GM23248 (cell line): ENCODE measurements around the gene TAB2. TPM values are rescaled to one million over a fixed set of nuclear protein-coding genes. Genes with fewer than 3 reads are reported as not detected.

Source experiments
- DNase-seq: peaks from one replicate; pipeline ENCODE4 v3.0.0-alpha.2; 2015
- H2AFZ ChIP-seq: fragments of 200-600 bp; sonication (generic); 2 replicates; pipeline ENCODE4 v1.6.1; 2016; ENCODE audit warnings: antibody characterized with exemption
- H3F3A ChIP-seq: fragments of 200-600 bp; sonication (generic); 2 replicates; pipeline ENCODE4 v1.6.1; 2016; ENCODE audit warnings: mild to moderate bottlenecking, antibody characterized with exemption, mixed run types; ENCODE audit not compliant: insufficient read depth
- H3K27ac ChIP-seq: fragments of 200-600 bp; sonication (generic); 2 replicates; pipeline ENCODE4 v1.5.1; 2016; ENCODE audit warnings: mild to moderate bottlenecking
- H3K27me3 ChIP-seq: fragments of 200-600 bp; sonication (generic); replicated peaks from 2 replicates; pipeline ENCODE4 v1.6.1; 2016; ENCODE audit warnings: mild to moderate bottlenecking; ENCODE audit not compliant: insufficient read depth
- H3K36me3 ChIP-seq: fragments of 200-600 bp; sonication (generic); 2 replicates; pipeline ENCODE4 v1.6.1; 2016; ENCODE audit warnings: low read depth, mild to moderate bottlenecking
- H3K4me1 ChIP-seq: fragments of 200-600 bp; sonication (generic); 2 replicates; pipeline ENCODE4 v1.6.1; 2016; ENCODE audit warnings: mild to moderate bottlenecking; ENCODE audit not compliant: insufficient read depth
- H3K4me2 ChIP-seq: fragments of 200-600 bp; sonication (generic); one replicate; pipeline ENCODE4 v1.6.1; 2016; ENCODE audit warnings: mild to moderate bottlenecking; ENCODE audit not compliant: unreplicated experiment
- H3K4me3 ChIP-seq: fragments of 200-600 bp; sonication (generic); 2 replicates; pipeline ENCODE4 v1.5.1; 2016; ENCODE audit warnings: mild to moderate bottlenecking
- H3K79me2 ChIP-seq: fragments of 200-600 bp; sonication (generic); 2 replicates; pipeline ENCODE4 v1.6.1; 2016; ENCODE audit warnings: mild to moderate bottlenecking; ENCODE audit not compliant: insufficient read depth
- H3K9ac ChIP-seq: fragments of 200-600 bp; sonication (generic); 2 replicates; pipeline ENCODE4 v1.6.1; 2016; ENCODE audit warnings: mild to moderate bottlenecking
- H3K9me2 ChIP-seq: fragments of 200-600 bp; sonication (generic); 2 replicates; pipeline ENCODE4 v1.6.1; 2016; ENCODE audit warnings: mixed run types, mild to moderate bottlenecking, moderate library complexity; ENCODE audit not compliant: insufficient read depth
- H3K9me3 ChIP-seq: fragments of 200-600 bp; sonication (generic); one replicate; pipeline ENCODE4 v1.6.1; 2017; ENCODE audit warnings: low read depth
- H4K20me1 ChIP-seq: fragments of 200-600 bp; sonication (generic); 2 replicates; pipeline ENCODE4 v1.6.0; 2016; ENCODE audit not compliant: insufficient read depth
- EZH2 ChIP-seq: fragments of 200-600 bp; sonication (generic); IDR thresholded peaks from 2 replicates; pipeline ENCODE4 v1.6.1; 2018; ENCODE audit warnings: antibody characterized with exemption, mild to moderate bottlenecking; ENCODE audit not compliant: insufficient read depth, poor library complexity, severe bottlenecking
- EZH2phosphoT487 ChIP-seq: fragments of 200-600 bp; sonication (generic); IDR thresholded peaks from 2 replicates; pipeline ENCODE4 v1.6.1; 2018; ENCODE audit warnings: antibody characterized with exemption, moderate library complexity, mild to moderate bottlenecking, low read depth; ENCODE audit not compliant: insufficient read depth
- WGBS, 2 experiments: methylation state at CpG; one replicate each; pipeline ENCODE4 v1.1.6; 2015 to 2017; ENCODE audit warnings: low lambda C conversion rate in 2 of 2, low coverage in 1 of 2; ENCODE audit errors: missing lambda C conversion rate in 2 of 2; 5-methylcytosine and 5-hydroxymethylcytosine counted together
- in situ Hi-C: fragments of 300-500 bp; cut with MboI; formaldehyde crosslinking; loops from 2 replicates; pipeline ENCODE4 v1.15.0; 2020
- polyA plus RNA-seq: library from polyadenylated mRNA; unstranded; fragments of >200 nt; fragmentation: Nextera tagmentation; extraction: Ambion mirVana; gene quantifications from 2 replicates; pipeline ENCODE4 v1.2.1, GENCODE V29; 2016
- total RNA-seq: library from RNA; depleted of rRNA; stranded (reverse); fragments of >200 nt; shearing (Covaris generic); gene quantifications from 2 replicates; pipeline ENCODE4 v1.2.3, GENCODE V29; 2014

Gene TAB2
- total and polyA plus RNA-seq, 2 experiments from 2014 or later, result 11.6 to 28.4 TPM

DNA sequence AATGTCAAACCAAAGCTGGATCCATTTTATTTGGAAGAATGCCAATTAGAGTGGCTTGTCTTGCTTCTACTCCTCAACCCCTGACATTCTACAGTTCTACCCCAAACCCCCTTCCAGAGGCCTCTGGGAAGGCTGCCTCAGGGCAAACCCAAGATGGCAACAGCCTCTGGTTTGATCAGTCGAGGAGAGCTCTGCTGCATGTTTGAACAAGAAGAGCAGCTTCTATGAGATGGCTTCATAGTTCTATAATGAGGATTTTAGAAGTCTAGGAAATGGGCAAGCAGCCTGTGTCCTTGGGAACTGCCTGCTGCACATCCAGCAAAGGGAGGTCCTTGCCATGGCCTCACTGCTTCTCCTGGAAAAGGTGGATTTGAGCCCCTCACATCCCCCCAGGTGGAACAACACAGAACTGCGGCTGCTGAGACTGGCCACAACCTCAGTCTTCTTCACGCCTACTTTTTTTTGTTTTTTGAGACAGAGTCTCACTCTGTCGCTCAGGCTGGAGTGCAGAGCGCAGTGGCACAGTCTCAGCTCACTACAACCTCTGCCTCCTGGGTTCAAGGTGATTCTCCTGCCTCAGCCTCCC lies 129.4 kb downstream of the TAB2 start:
- Histone ChIP-seq H3F3A (peaks cover 7% of the 10 kb centered on the region; the same call in 1 of the 2 replicates), H3K4me1 (no peaks in the 10 kb centered on the region), H3K27ac (no peak overlapping the region), H4K20me1 (no peaks in the 10 kb centered on the region), H3K9me3 (no peaks in the 10 kb centered on the region), H3K9me2 (no peaks in the 10 kb centered on the region), H3K36me3 (no peaks in the 10 kb centered on the region), H3K79me2 (no peaks in the 10 kb centered on the region), H3K4me2 (no peak overlapping the region), H2AFZ (no peak overlapping the region), H3K9ac (no peak overlapping the region), H3K4me3 (no peak overlapping the region), H3K27me3 (no peaks in the 10 kb centered on the region)
- 89 to 91% methylated on average over 5 of the region's 5 CpGs for WGBS, 2 experiments
- DNase-seq, result no peak
- in situ Hi-C loops, result loop anchor here (25.0 kb wide), 1 partner anchor 860 kb away; no protein-coding TSS in a partner anchor
- no peak for TF ChIP-seq EZH2phosphoT487
- TF ChIP-seq EZH2, result no peak

DNA sequence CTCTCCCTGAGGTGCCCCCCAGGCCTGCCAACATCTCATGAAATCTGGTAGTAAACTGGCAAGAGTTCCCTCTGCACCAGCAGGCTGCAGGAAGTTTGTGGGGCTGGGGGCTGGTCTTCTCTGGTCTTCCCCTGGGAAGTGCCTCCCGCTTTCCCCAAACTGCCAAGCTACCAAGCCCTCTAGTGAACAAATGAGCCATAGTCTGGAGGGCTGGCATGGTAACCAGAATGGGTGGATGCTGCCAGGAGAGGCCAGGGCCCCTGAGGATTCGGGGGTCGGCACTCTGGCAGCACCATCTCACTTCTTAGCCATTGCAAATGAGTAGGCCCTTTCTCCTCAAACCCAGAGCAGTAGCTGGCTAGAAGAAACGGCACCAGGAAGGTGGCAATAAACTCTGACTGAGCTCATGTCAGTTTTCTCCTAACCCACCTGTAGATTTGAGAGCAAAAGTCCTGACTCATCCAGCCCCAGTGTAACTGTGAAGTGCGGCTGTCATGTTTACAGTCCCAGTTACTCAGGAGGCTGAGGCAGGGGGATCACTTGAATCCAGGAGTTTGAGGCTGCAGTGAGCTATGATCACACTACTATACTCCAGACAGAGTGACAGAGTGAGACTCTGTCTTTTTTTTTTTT lies 131.4 kb downstream of the TAB2 start:
- peaks cover 9% of the 10 kb centered on the region for H3K4me1 ChIP-seq
- H4K20me1 ChIP-seq, result no peaks in the 10 kb centered on the region
- H2AFZ ChIP-seq, result no peak overlapping the region
- no peaks in the 10 kb centered on the region for H3K79me2 ChIP-seq
- H3K4me3 ChIP-seq, result no peak overlapping the region
- no peak overlapping the region for H3K27ac ChIP-seq
- H3K4me2 ChIP-seq, result no peak overlapping the region
- 79 to 88% methylated on average over 5 of the region's 5 CpGs for WGBS, 2 experiments
- TF ChIP-seq EZH2phosphoT487 (no peak), EZH2 (no peak)
- H3K36me3 ChIP-seq, result no peaks in the 10 kb centered on the region
- no peak overlapping the region for H3K9ac ChIP-seq
- peaks cover 15% of the 10 kb centered on the region; the same call in 1 of the 2 replicates for H3F3A ChIP-seq
- H3K9me3 ChIP-seq, result no peaks in the 10 kb centered on the region
- H3K27me3 ChIP-seq, result no peaks in the 10 kb centered on the region
- H3K9me2 ChIP-seq, result no peaks in the 10 kb centered on the region
- in situ Hi-C loops, result loop anchor here (25.0 kb wide), 1 partner anchor 862 kb away; no protein-coding TSS in a partner anchor
- DNase-seq, result no peak

DNA sequence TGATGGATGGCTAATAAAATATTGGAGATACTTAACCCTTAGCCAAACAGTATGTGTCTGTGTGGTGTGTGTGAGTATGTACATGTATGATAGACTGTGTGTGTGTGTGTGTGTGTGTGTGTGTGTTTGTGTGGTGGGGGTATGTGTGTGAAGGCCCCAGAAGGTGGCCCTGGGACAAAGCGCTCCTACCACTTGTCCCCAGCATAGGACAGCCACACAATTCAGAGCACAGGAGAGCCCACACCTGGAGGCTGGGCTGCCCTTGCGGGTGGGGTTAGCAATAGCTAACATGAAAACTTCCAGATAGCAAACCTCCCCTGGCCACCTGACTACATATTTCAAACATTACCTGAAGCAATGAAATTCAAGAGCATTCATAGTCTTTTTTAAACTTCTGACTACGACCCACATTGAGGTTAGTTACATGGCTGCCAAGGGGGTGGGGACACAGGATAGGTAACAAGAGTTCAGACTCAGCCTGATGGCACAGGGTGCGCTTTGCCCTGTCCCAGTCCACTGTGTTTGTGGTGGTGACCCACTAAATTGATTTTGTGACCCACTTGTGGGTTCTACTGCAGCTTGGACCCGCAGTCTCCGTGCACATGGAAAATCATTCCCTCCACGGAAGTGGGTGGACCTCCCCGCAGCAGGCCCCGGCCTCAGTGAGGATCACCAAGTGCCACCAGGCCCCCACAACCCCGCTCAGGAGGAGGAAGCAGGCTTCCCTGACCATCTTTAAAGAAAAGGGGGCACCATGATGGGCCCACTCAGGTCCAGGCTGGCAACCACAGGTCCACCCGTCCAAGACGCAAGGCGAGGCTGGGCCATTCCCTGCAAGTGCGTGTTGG lies 132.5 kb downstream of the TAB2 start:
- DNase-seq, result no peak
- Histone ChIP-seq H3K9me3 (no peaks in the 10 kb centered on the region), H3K36me3 (no peaks in the 10 kb centered on the region), H3K4me2 (peak overlapping the region; percentile 74), H3K9me2 (no peaks in the 10 kb centered on the region), H3K4me3 (peak overlapping the region; percentile 61), H4K20me1 (no peaks in the 10 kb centered on the region), H3K9ac (no peak overlapping the region), H3K4me1 (peaks cover 18% of the 10 kb centered on the region), H3K79me2 (no peaks in the 10 kb centered on the region), H3K27me3 (no peaks in the 10 kb centered on the region), H3K27ac (no peak overlapping the region), H3F3A (peaks cover 12% of the 10 kb centered on the region; the same call in 1 of the 2 replicates), H2AFZ (peak overlapping the region; percentile 76; the same call in 1 of the 2 replicates)
- TF ChIP-seq EZH2, result no peak
- TF ChIP-seq EZH2phosphoT487, result no peak
- in situ Hi-C loops, result loop anchor here (25.0 kb wide), 1 partner anchor 863 kb away; no protein-coding TSS in a partner anchor
- 94% methylated on average over 14 of the region's 14 CpGs for WGBS, 2 experiments

DNA sequence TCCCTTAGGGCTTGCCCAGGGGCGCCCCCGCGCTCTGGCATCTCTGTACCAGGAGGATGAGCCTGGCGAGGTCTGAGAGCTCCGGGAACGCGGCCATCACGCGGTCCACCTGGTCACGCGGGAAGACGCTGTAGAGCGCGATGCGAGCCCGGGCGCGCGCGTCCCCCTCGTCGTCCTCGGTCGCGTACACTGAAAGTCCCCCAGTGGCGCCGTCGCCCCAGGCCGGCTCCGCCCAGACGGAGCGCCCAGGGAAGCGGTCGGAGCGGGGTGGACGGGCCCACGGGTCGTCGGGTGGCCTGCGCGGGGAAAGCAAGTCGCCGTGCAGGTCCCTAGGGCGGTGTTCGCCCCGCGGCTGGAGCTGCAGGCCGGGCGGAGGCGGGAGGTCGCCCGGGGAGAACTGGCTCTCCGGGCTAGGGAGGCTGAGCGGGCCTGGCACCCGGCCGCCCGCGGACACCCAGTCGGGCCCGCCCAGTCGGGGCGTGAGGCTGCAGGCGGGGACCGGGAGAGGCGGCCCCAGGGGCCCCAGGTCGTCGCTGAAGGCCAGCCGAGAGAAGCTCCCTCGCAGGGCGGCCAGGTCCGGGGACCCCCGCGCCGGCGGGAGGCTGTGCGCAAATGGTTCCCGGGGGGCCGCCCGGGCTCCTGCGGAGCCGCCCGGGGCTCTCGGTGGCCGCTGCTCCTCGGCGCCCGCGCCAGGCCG lies 133.3 kb downstream of the TAB2 start:
- Histone ChIP-seq H3K27me3 (no peaks in the 10 kb centered on the region), H3K9ac (peak overlapping the region; percentile 58), H2AFZ (peak overlapping the region; percentile 76), H3K9me3 (no peaks in the 10 kb centered on the region), H3K27ac (no peak overlapping the region), H4K20me1 (no peaks in the 10 kb centered on the region), H3K36me3 (no peaks in the 10 kb centered on the region), H3K4me1 (peaks cover 18% of the 10 kb centered on the region), H3K4me2 (peak overlapping the region; percentile 74), H3K9me2 (no peaks in the 10 kb centered on the region), H3K79me2 (no peaks in the 10 kb centered on the region), H3K4me3 (peak overlapping the region; percentile 61), H3F3A (peaks cover 12% of the 10 kb centered on the region; the same call in 1 of the 2 replicates)
- peak; percentile 62 for DNase-seq
- TF ChIP-seq EZH2phosphoT487 (no peak), EZH2 (no peak)
- in situ Hi-C loops, result no loop called here
- WGBS, 2 experiments, result 9% methylated on average over 68 to 69 of the region's 89 CpGs
